GM12878 (cell line): ENCODE measurements around the gene DENND6B.

Experiments
- CHD2 ChIP-seq: IDR thresholded peaks from 2 replicates; pipeline ENCODE4 v1.6.1; 2011; ENCODE audit warnings: low read depth, low read length, improper control_type of control experiment, borderline replicate concordance
- CREB1 ChIP-seq: IDR thresholded peaks from 2 replicates; pipeline ENCODE4 v1.6.1; 2012; ENCODE audit warnings: low read depth, mild to moderate bottlenecking, inconsistent platforms
- EZH2 ChIP-seq: IDR thresholded peaks from 2 replicates; pipeline ENCODE4 v1.6.1; 2012; ENCODE audit warnings: low read depth, mild to moderate bottlenecking, control low read depth, inconsistent platforms, low read length, borderline replicate concordance; ENCODE audit not compliant: control insufficient read depth
- GABPA ChIP-seq: IDR thresholded peaks from 2 replicates; pipeline ENCODE4 v1.6.1; 2014; ENCODE audit warnings: antibody characterized with exemption, low read depth, mild to moderate bottlenecking, inconsistent platforms
- MXI1 ChIP-seq: fragments of 150-350 bp; IDR thresholded peaks from 2 replicates; pipeline ENCODE4 v1.6.1; 2011; ENCODE audit warnings: low read depth, mild to moderate bottlenecking, inconsistent platforms, low read length, improper control_type of control experiment
- NFIC ChIP-seq: IDR thresholded peaks from 2 replicates; pipeline ENCODE4 v1.6.1; 2012; ENCODE audit warnings: low read depth, mild to moderate bottlenecking, inconsistent platforms, low read length, moderate library complexity
- POLR2A ChIP-seq: IDR thresholded peaks from 2 replicates; pipeline ENCODE4 v1.6.1; 2011; ENCODE audit warnings: low read depth, mild to moderate bottlenecking, low read length
- RAD21 ChIP-seq: IDR thresholded peaks from 2 replicates; pipeline ENCODE4 v1.6.1; 2011; ENCODE audit warnings: mild to moderate bottlenecking, low read depth, low read length, moderate library complexity; ENCODE audit not compliant: insufficient read depth
- TF ChIP-seq, protein P1 (sequence below), 3 experiments: IDR thresholded peaks in 2 of 3; conservative IDR thresholded peaks in 1 of 3; 2 replicates each; pipeline ENCODE4 v1.5.1; 2011; ENCODE audit warnings: low read depth in 3 of 3, low read length in 3 of 3, mild to moderate bottlenecking in 3 of 3, control low read depth in 2 of 3, moderate library complexity in 2 of 3, inconsistent platforms in 1 of 3, mixed read lengths in 1 of 3; ENCODE audit not compliant: control insufficient read depth in 2 of 3, insufficient read depth in 1 of 3; ENCODE audit errors: extremely low read depth in 1 of 3
- TF ChIP-seq, protein P2 (sequence below): IDR thresholded peaks from 2 replicates; pipeline ENCODE4 v1.6.1; 2012; ENCODE audit warnings: low read depth, low read length, improper control_type of control experiment
- TF ChIP-seq, protein P3 (sequence below): IDR thresholded peaks from 2 replicates; pipeline ENCODE4 v1.6.1; 2012; ENCODE audit warnings: mild to moderate bottlenecking, low read depth, low read length

DNA sequence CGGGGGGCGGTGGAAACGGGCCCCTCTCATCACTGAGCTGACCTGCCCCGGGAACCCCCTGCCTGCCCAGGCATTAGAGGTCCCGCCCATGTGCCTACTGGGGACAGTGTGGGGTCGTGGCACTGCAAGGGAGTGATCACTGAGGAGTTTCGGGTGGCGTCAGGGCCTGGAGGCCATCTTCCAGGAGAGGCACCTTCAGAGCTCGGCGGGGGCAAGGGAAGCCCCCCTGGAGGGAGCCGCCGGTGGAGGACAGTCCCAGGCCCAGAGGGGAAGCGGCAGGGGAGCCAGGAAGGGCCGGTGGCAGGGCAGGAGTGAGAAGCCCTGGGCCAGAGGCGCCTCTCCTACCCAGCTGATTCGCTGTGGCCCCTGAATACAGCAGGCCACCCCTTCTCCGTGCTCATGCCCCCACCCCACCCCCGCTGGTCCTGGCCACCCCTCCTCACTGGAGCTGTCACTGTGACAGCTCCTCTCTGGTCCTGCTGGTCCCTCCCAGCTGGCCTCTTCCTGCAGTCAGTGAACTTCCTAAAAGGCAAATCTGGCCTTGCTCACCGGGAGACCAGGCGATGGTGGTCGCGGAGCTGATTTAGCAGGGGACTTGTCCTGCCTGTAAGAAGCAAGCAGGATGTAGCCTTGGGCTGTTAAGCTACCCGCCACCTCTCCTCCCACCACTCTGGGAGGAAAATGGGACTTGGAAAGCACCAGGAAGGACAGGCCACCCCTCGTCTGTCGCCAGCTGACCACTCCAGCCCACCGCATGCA lies 54.6 kb downstream of the DENND6B start:
- TF ChIP-seq RAD21 (no peak), EZH2 (no peak), GABPA (no peak), CHD2 (no peak), MXI1 (no peak), CREB1 (no peak), POLR2A (peak; percentile 10; the same call in 1 of the 2 replicates), NFIC (no peak)
- TF ChIP-seq, protein P1, sequence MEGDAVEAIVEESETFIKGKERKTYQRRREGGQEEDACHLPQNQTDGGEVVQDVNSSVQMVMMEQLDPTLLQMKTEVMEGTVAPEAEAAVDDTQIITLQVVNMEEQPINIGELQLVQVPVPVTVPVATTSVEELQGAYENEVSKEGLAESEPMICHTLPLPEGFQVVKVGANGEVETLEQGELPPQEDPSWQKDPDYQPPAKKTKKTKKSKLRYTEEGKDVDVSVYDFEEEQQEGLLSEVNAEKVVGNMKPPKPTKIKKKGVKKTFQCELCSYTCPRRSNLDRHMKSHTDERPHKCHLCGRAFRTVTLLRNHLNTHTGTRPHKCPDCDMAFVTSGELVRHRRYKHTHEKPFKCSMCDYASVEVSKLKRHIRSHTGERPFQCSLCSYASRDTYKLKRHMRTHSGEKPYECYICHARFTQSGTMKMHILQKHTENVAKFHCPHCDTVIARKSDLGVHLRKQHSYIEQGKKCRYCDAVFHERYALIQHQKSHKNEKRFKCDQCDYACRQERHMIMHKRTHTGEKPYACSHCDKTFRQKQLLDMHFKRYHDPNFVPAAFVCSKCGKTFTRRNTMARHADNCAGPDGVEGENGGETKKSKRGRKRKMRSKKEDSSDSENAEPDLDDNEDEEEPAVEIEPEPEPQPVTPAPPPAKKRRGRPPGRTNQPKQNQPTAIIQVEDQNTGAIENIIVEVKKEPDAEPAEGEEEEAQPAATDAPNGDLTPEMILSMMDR (IDR thresholded peaks at IDR 0.05 in 2 of 3, conservative IDR thresholded peaks at IDR 0.05 in 1 of 3; ENCODE audit: control insufficient read depth in 2 of 3, extremely low read depth in 1 of 3, insufficient read depth in 1 of 3, low read depth in 3 of 3, low read length in 3 of 3): no peak
- TF ChIP-seq, protein P2, sequence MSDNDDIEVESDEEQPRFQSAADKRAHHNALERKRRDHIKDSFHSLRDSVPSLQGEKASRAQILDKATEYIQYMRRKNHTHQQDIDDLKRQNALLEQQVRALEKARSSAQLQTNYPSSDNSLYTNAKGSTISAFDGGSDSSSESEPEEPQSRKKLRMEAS: no peak
- TF ChIP-seq, protein P3, sequence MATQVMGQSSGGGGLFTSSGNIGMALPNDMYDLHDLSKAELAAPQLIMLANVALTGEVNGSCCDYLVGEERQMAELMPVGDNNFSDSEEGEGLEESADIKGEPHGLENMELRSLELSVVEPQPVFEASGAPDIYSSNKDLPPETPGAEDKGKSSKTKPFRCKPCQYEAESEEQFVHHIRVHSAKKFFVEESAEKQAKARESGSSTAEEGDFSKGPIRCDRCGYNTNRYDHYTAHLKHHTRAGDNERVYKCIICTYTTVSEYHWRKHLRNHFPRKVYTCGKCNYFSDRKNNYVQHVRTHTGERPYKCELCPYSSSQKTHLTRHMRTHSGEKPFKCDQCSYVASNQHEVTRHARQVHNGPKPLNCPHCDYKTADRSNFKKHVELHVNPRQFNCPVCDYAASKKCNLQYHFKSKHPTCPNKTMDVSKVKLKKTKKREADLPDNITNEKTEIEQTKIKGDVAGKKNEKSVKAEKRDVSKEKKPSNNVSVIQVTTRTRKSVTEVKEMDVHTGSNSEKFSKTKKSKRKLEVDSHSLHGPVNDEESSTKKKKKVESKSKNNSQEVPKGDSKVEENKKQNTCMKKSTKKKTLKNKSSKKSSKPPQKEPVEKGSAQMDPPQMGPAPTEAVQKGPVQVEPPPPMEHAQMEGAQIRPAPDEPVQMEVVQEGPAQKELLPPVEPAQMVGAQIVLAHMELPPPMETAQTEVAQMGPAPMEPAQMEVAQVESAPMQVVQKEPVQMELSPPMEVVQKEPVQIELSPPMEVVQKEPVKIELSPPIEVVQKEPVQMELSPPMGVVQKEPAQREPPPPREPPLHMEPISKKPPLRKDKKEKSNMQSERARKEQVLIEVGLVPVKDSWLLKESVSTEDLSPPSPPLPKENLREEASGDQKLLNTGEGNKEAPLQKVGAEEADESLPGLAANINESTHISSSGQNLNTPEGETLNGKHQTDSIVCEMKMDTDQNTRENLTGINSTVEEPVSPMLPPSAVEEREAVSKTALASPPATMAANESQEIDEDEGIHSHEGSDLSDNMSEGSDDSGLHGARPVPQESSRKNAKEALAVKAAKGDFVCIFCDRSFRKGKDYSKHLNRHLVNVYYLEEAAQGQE: no peak
